Heart right ventricle (tissue), 16 donors: ENCODE measurements around the gene FAM47E. TPM values are rescaled to one million over a fixed set of nuclear protein-coding genes. Genes with fewer than 3 reads are reported as not detected.

Experiments used
- ATAC-seq, 8 donors: fragments of 200-7000 bp; cut with Tn5 transposase; one replicate each; pipeline ENCODE4 v1.9.1; 2020; ENCODE audit warnings: mild to moderate bottlenecking in 8 of 8, moderate library complexity in 8 of 8, moderate number of reproducible peaks in 1 of 8
- DNase-seq, 2 donors: peaks; one replicate each; pipeline ENCODE4 v3.0.0-alpha.2; 2020
- H3K27ac ChIP-seq, 10 donors: fragments of 200-600 bp; sonication (generic) in 2 of 10; one replicate each; pipeline versions ENCODE4 v1.5.0 to v1.8.0; 2020 to 2022; ENCODE audit warnings: mild to moderate bottlenecking in 3 of 10
- H3K27me3 ChIP-seq, 7 donors: fragments of 200-600 bp; one replicate each; pipeline ENCODE4 v1.8.0; 2021 to 2022; ENCODE audit warnings: mild to moderate bottlenecking in 2 of 7
- H3K36me3 ChIP-seq, 9 donors: fragments of 200-600 bp; sonication (generic) in 1 of 9; one replicate each; pipeline versions ENCODE4 v1.5.0 to v1.8.0; 2020 to 2022; ENCODE audit warnings: mild to moderate bottlenecking in 2 of 9
- H3K4me1 ChIP-seq, 9 donors: fragments of 200-600 bp; sonication (generic) in 1 of 9; one replicate each; pipeline versions ENCODE4 v1.5.0 to v1.8.0; 2020 to 2022; ENCODE audit warnings: mild to moderate bottlenecking in 4 of 9
- H3K4me3 ChIP-seq, 10 donors: fragments of 200-600 bp; sonication (generic) in 2 of 10; one replicate each; pipeline versions ENCODE4 v1.5.0 to v1.8.0; 2020 to 2022; ENCODE audit warnings: mild to moderate bottlenecking in 7 of 10, moderate library complexity in 2 of 10
- H3K9me3 ChIP-seq, 11 donors: fragments of 200-600 bp in 10 of 11; sonication (generic) in 2 of 11; one replicate each; pipeline versions ENCODE4 v1.5.0 to v1.8.0; 2013 to 2022; ENCODE audit warnings: mild to moderate bottlenecking in 2 of 11, control low read depth in 1 of 11, moderate library complexity in 1 of 11
- WGBS, 2 donors: extraction: QIAGEN DNeasy Blood & Tissue Kit; methylation state at CpG; one replicate each; pipeline ENCODE4 v1.1.7; 2013; ENCODE audit warnings: inconsistent platforms in 1 of 2; 5-methylcytosine and 5-hydroxymethylcytosine counted together
- intact Hi-C, 10 donors: fragments of 100-400 bp; cut with DNase I; formaldehyde crosslinking; loops; one replicate each; pipeline versions ENCODE4 v1.11.1 to v1.14.2; 2022
- polyA plus RNA-seq, 2 donors: library from polyadenylated mRNA; stranded (reverse); fragments of 200-250 nt; gene quantifications; one replicate each; pipeline ENCODE4 v1.2.3, GENCODE V29; 2013
- total RNA-seq, 10 donors: library from RNA; stranded (reverse); fragmentation: NEBNext Ultra II Directional in 3 of 10; extraction: Animal tissue kit (Norgen Biotek cat#: 25700) in 3 of 10; gene quantifications; one replicate each; pipeline versions ENCODE4 v1.2.1 to v1.2.4, GENCODE V29; 2021 to 2023
- TF ChIP-seq, protein P1 (sequence below), 9 donors: fragments of 200-600 bp; sonication (generic) in 2 of 9; IDR thresholded peaks; one replicate each; pipeline versions ENCODE4 v1.5.0 to v1.8.0; 2021 to 2022; ENCODE audit warnings: antibody characterized with exemption in 9 of 9, mild to moderate bottlenecking in 5 of 9, moderate library complexity in 1 of 9
- donor health status: Arrhythmogenic right ventricular cardiomyopathy.
- donor health status: ischemic (EF 13 %, LVEDD 7.1; RV severe dilation, severe dysfunction).
- donor health status: healthy with polysubstance abuse.
- donor health status: DM: no; HTN: yes; CAD: no.
- donor health status: DM: no; HTN: no; CAD: no.
- donor health status: ischemic (EF 25% LVEDD 6.9; RV normal size, moderate dysfunction).
- donor health status: ischemic (EF 25% LVEDD 5.7; RV mildly dilated, moderate dysfunction).
- donor health status: healthy.
- donor health status: DM: yes; HTN: yes; CAD: no.
- donor health status: Ischemic cardiomyopathy.
- donor health status: ischemic (EF 35%, LVEDD 5.7; RV mildly dilated, moderate dysfunction).
- donor health status: nonischemic (EF 11% LVEDD 7.7; RV severe dilation, severe dysfunction).
- donor health status: DM: yes; HTN: yes; CAD: no.
- donor health status: PGD.
- donor health status: ischemic (EF 29% LVEDD 5.4; RV normal size, mild dysfunction).
- donor health status: nonischemic (EF 23%, LVEDD 6.1; RV moderate dilation, normal function).

The FAM47E gene
- total and polyA plus RNA-seq, 12 donors, result 0.68 to 6.3 (median 3.1) TPM

- intact Hi-C loops, result loop anchor here in 1 of 10 donors (5.0 kb wide), 1 partner anchor 135 kb away; no protein-coding TSS in a partner anchor
- H3K9me3 ChIP-seq, result peaks cover 0 to 15% (median 7%) of the 10 kb centered on the region in 11 donors
- no peaks in the 10 kb centered on the region for H3K27me3 ChIP-seq
- ATAC-seq, result no peak
- DNase-seq, result no peak
- H3K4me1 ChIP-seq, result peaks cover 0 to 37% (median 17%) of the 10 kb centered on the region in 9 donors
- TF ChIP-seq, protein P1, sequence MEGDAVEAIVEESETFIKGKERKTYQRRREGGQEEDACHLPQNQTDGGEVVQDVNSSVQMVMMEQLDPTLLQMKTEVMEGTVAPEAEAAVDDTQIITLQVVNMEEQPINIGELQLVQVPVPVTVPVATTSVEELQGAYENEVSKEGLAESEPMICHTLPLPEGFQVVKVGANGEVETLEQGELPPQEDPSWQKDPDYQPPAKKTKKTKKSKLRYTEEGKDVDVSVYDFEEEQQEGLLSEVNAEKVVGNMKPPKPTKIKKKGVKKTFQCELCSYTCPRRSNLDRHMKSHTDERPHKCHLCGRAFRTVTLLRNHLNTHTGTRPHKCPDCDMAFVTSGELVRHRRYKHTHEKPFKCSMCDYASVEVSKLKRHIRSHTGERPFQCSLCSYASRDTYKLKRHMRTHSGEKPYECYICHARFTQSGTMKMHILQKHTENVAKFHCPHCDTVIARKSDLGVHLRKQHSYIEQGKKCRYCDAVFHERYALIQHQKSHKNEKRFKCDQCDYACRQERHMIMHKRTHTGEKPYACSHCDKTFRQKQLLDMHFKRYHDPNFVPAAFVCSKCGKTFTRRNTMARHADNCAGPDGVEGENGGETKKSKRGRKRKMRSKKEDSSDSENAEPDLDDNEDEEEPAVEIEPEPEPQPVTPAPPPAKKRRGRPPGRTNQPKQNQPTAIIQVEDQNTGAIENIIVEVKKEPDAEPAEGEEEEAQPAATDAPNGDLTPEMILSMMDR (IDR thresholded peaks at IDR 0.05), result no peak
- no peak overlapping the region for H3K4me3 ChIP-seq
- H3K27ac ChIP-seq, result no peak overlapping the region
- WGBS, 2 donors, result 29 to 43% methylated on average over 1 of the region's 1 CpG
- peaks cover 0 to 20% (median 5%) of the 10 kb centered on the region in 9 donors for H3K36me3 ChIP-seq
Measured at GRCh38 chr4:76311896-76312331, 60.4 kb downstream of the FAM47E start.

DNA sequence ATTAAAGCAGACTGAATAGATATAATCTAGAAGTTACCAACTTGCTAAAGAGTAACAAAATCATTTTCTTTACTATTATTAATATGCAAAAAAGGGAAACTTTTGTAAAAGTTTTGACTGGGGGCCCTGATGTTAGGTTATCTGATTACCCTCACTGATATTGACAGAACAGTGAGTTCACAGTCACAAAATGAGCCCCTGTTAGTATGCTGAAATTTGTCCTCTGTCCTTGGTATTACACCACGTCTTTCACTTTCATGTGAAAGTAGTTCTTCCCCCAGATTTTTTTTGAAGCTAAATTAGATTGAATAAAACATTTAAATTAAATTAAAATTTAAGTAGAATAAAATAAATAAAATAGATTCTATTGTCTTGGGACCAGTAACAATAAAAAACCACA, 60.9 kb downstream of the FAM47E start:
- H3K27me3 ChIP-seq, result no peaks in the 10 kb centered on the region
- peaks cover 0 to 20% (median 5%) of the 10 kb centered on the region in 9 donors for H3K36me3 ChIP-seq
- no peak for ATAC-seq
- H3K27ac ChIP-seq, result no peak overlapping the region
- DNase-seq, result no peak
- intact Hi-C loops, result loop anchor here in 1 of 10 donors (5.0 kb wide), 1 partner anchor 135 kb away; no protein-coding TSS in a partner anchor
- TF ChIP-seq, protein P1 (IDR thresholded peaks at IDR 0.05), result no peak
- peaks cover 0 to 37% (median 13%) of the 10 kb centered on the region in 9 donors for H3K4me1 ChIP-seq
- no peak overlapping the region for H3K4me3 ChIP-seq
- 43 to 67% methylated on average over 1 of the region's 1 CpG for WGBS, 2 donors
- H3K9me3 ChIP-seq, result peaks cover 0 to 20% (median 7%) of the 10 kb centered on the region in 11 donors

GRCh38 chr4:76313547-76313946, 62.0 kb downstream of the FAM47E start:
- Histone ChIP-seq H3K27ac (no peak overlapping the region), H3K36me3 (peaks cover 0 to 20% (median 5%) of the 10 kb centered on the region in 9 donors), H3K4me1 (peaks cover 0 to 37% (median 10%) of the 10 kb centered on the region in 9 donors), H3K27me3 (no peaks in the 10 kb centered on the region), H3K9me3 (peaks cover 0 to 21% (median 7%) of the 10 kb centered on the region in 11 donors), H3K4me3 (no peak overlapping the region)
- 77 to 82% methylated on average over 2 of the region's 2 CpGs for whole genome bisulfite sequencing, 2 donors
- ATAC-seq (no peak), DNase-seq (no peak)
- intact Hi-C loops, result loop anchor here in 1 of 10 donors (5.0 kb wide), 1 partner anchor 136 kb away; no protein-coding TSS in a partner anchor
- TF ChIP-seq, protein P1 (IDR thresholded peaks at IDR 0.05), result no peak

GRCh38 chr4:76315267-76315918, 63.9 kb downstream of the FAM47E start:
- Histone ChIP-seq H3K27ac (no peak overlapping the region), H3K27me3 (no peaks in the 10 kb centered on the region), H3K36me3 (peaks cover 0 to 8% (median 0%) of the 10 kb centered on the region in 9 donors), H3K4me1 (peaks cover 0 to 19% (median 3%) of the 10 kb centered on the region in 9 donors), H3K4me3 (no peak overlapping the region), H3K9me3 (peaks cover 0 to 30% (median 9%) of the 10 kb centered on the region in 11 donors)
- DNase-seq, result no peak
- ATAC-seq, result peak in 3 of 8 donors; percentile 42 to 74 (median 60)
- TF ChIP-seq, protein P1 (IDR thresholded peaks at IDR 0.05), result peak in 1 of 9 donors; percentile 7
- intact Hi-C loops, result no loop called here
- WGBS, 2 donors, result 56 to 60% methylated on average over 7 of the region's 7 CpGs
